Measurements from ENCODE around the gene KCNIP3. TPM values are rescaled to one million over a fixed set of nuclear protein-coding genes. Genes with fewer than 3 reads are reported as not detected.

KCNIP3 gene
- total and polyA plus RNA-seq, 10 donors = 0.59 to 5.2 (median 3.0) TPM

GRCh38 chr2:95379371-95379831 is 82.3 kb downstream of the KCNIP3 start:
- intact Hi-C loops (cut with DNase I; ENCODE audit: low total_unique reads) = no loop called here
- WGBS, 5 donors = 32 to 42% (median 39%) methylated on average over 8 of the region's 8 CpGs
- peaks cover 0 to 27% (median 0%) of the 10 kb centered on the region in 7 donors for H3K27me3 ChIP-seq (replicated peaks in 1 of 7)
- peaks cover 0 to 3% (median under 1%) of the 10 kb centered on the region in 6 donors for H3K4me1 ChIP-seq
- no peak overlapping the region for H3K27ac ChIP-seq
- TF ChIP-seq POLR2AphosphoS5 (IDR thresholded peaks at IDR 0.05) (no peak), POLR2A (IDR thresholded peaks at IDR 0.05) (no peak), CTCF (IDR thresholded peaks at IDR 0.05 in 8 of 11, conservative IDR thresholded peaks at IDR 0.05 in 3 of 11) (peak in 2 of 11 experiments; percentile 8 to 33)
- no peak overlapping the region for H3K4me3 ChIP-seq
- H3K9me3 ChIP-seq = no peaks in the 10 kb centered on the region
- peaks cover 0 to 9% (median 2%) of the 10 kb centered on the region in 6 donors for H3K36me3 ChIP-seq
- DNase-seq = no peak

GRCh38 chr2:95380280-95380679 is 83.1 kb downstream of the KCNIP3 start:
- no peaks in the 10 kb centered on the region for H3K9me3 ChIP-seq
- peaks cover 0 to 9% (median 4%) of the 10 kb centered on the region in 6 donors for H3K4me1 ChIP-seq
- H3K27me3 ChIP-seq (replicated peaks in 1 of 7) = peaks cover 0 to 26% (median 0%) of the 10 kb centered on the region in 7 donors
- DNase-seq = no peak
- no peak overlapping the region for H3K4me3 ChIP-seq
- H3K27ac ChIP-seq = no peak overlapping the region
- WGBS, 5 donors = 80 to 93% (median 85%) methylated on average over 5 of the region's 5 CpGs
- intact Hi-C loops (cut with DNase I; ENCODE audit: low total_unique reads) = no loop called here
- TF ChIP-seq POLR2AphosphoS5 (IDR thresholded peaks at IDR 0.05) = no peak
- TF ChIP-seq CTCF (IDR thresholded peaks at IDR 0.05 in 8 of 11, conservative IDR thresholded peaks at IDR 0.05 in 3 of 11) = no peak
- TF ChIP-seq POLR2A (IDR thresholded peaks at IDR 0.05) = no peak
- peaks cover 0 to 9% (median 2%) of the 10 kb centered on the region in 6 donors for H3K36me3 ChIP-seq

GRCh38 chr2:95380731-95381130 is 83.6 kb downstream of the KCNIP3 start:
- DNase-seq = no peak
- no peaks in the 10 kb centered on the region for H3K9me3 ChIP-seq
- TF ChIP-seq POLR2A (IDR thresholded peaks at IDR 0.05) (no peak), POLR2AphosphoS5 (IDR thresholded peaks at IDR 0.05) (no peak), CTCF (IDR thresholded peaks at IDR 0.05 in 8 of 11, conservative IDR thresholded peaks at IDR 0.05 in 3 of 11) (no peak)
- H3K27ac ChIP-seq = no peak overlapping the region
- WGBS, 5 donors = 89 to 94% (median 91%) methylated on average over 5 of the region's 5 CpGs
- H3K4me1 ChIP-seq = peaks cover 0 to 14% (median 4%) of the 10 kb centered on the region in 6 donors
- peaks cover 0 to 25% (median 0%) of the 10 kb centered on the region in 7 donors for H3K27me3 ChIP-seq (replicated peaks in 1 of 7)
- peaks cover 0 to 9% (median 2%) of the 10 kb centered on the region in 6 donors for H3K36me3 ChIP-seq
- intact Hi-C loops (cut with DNase I; ENCODE audit: low total_unique reads) = no loop called here
- no peak overlapping the region for H3K4me3 ChIP-seq

GRCh38 chr2:95381212-95382191 is 84.4 kb downstream of the KCNIP3 start:
- TF ChIP-seq CTCF (IDR thresholded peaks at IDR 0.05 in 8 of 11, conservative IDR thresholded peaks at IDR 0.05 in 3 of 11) = no peak
- TF ChIP-seq POLR2A (IDR thresholded peaks at IDR 0.05) = no peak
- Histone ChIP-seq H3K4me1 (peaks cover 0 to 17% (median 4%) of the 10 kb centered on the region in 6 donors), H3K36me3 (peaks cover 0 to 9% (median 2%) of the 10 kb centered on the region in 6 donors), H3K27me3 (replicated peaks in 1 of 7) (peaks cover 0 to 25% (median 0%) of the 10 kb centered on the region in 7 donors), H3K27ac (no peak overlapping the region), H3K9me3 (no peaks in the 10 kb centered on the region), H3K4me3 (no peak overlapping the region)
- intact Hi-C loops (cut with DNase I; ENCODE audit: low total_unique reads) = no loop called here
- 84 to 91% (median 87%) methylated on average over 20 to 22 of the region's 22 CpGs for WGBS, 5 donors
- DNase-seq = no peak
